Measurements from ENCODE around the gene RBM4B. TPM values are rescaled to one million over a fixed set of nuclear protein-coding genes. Genes with fewer than 3 reads are reported as not detected.
A peak's percentile ranks its signal among the peaks of the same experiment; 100 is the strongest.

RBM4B gene
- total RNA-seq, 3 donors from 2014 or later = 16.7 to 22.7 (median 16.7) TPM

DNA sequence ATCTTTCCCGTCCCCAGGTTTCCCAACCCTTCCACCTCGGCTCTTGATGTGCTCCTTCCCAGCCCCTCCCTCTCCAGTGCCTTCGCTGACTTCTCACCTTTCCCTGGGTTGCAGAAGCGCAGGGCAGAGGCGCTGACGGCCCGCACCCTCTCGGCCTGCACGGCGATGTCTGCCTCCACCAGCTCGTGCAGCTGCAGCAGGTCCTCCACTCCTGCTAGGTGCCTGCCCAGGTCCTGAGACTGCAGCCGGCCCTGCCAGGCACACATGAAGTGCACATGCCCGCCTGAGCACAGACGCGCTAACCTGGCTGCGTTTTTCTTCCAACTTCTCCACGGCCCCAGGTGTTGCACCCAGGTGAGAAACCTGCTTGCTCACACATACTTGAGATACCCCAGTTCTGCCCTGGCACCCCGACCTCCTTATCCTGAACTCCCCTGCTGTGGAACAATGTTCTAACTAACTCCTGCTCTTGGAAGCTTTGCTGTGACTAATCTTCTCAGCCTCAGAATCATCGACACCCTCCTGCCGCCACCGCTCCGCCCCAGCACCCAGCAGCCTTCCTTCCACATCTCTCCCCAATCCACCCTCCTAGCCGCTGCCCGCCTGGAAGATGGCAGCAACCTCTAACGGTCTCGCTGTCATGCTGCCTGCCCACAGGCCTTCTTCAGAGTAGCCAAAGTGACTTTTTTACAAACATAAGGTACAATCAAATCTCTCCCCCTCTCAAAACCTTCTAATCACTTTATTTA, 28.1 kb upstream of the RBM4B start:
- H3K9me3 ChIP-seq = no peaks in the 10 kb centered on the region
- H3K4me1 ChIP-seq (ENCODE audit: low read depth) = no peaks in the 10 kb centered on the region
- no peak overlapping the region for H3K4me3 ChIP-seq
- intact Hi-C loops (cut with DNase I, micrococcal nuclease) = no loop called here
- no peak for ATAC-seq
- TF ChIP-seq, protein P1, sequence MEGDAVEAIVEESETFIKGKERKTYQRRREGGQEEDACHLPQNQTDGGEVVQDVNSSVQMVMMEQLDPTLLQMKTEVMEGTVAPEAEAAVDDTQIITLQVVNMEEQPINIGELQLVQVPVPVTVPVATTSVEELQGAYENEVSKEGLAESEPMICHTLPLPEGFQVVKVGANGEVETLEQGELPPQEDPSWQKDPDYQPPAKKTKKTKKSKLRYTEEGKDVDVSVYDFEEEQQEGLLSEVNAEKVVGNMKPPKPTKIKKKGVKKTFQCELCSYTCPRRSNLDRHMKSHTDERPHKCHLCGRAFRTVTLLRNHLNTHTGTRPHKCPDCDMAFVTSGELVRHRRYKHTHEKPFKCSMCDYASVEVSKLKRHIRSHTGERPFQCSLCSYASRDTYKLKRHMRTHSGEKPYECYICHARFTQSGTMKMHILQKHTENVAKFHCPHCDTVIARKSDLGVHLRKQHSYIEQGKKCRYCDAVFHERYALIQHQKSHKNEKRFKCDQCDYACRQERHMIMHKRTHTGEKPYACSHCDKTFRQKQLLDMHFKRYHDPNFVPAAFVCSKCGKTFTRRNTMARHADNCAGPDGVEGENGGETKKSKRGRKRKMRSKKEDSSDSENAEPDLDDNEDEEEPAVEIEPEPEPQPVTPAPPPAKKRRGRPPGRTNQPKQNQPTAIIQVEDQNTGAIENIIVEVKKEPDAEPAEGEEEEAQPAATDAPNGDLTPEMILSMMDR (IDR thresholded peaks at IDR 0.05) = no peak
- DNase-seq = no peak
- H3K36me3 ChIP-seq (ENCODE audit: low read depth) = no peaks in the 10 kb centered on the region

DNA sequence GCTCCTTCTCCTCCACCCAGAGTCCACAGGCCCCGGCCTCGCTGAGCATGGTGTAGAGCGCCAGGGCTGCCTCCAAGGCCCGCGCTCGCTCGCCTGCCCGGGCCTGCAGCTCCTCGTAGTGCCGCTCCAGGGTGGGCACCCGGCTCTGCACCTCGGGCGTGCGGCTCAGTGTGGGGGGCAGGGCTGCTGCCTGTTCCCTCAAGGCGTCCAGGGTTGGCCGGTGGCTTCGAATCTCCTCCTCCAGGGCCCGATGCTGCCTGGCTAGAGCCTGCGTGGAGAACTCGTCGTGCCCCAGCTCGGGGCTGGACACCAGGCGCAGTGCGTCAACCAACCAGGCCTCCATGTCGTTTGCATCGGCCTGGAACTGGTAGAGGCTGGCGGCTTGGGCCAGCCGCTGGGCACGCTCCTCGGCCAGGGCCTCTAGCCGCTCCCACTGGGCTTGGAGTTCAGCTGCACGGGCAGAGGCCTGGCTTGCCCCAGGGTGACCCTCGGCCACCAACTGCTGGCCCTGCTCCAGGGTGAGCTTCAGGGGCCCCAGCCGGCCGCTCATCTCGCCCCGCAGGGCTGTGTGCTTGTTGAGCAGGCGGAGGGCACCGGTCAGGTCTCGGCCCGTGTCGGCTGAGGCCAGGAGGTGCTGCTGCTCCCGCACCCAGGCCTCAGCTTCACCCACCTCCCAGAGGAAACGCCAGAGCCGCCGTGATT, 27.1 kb upstream of the RBM4B start:
- ATAC-seq (peak; percentile 23), DNase-seq (no peak)
- intact Hi-C loops (cut with DNase I, micrococcal nuclease) = no loop called here
- H3K4me1 ChIP-seq (ENCODE audit: low read depth) = no peaks in the 10 kb centered on the region
- TF ChIP-seq, protein P1 (IDR thresholded peaks at IDR 0.05) = no peak
- H3K9me3 ChIP-seq = no peaks in the 10 kb centered on the region
- no peaks in the 10 kb centered on the region for H3K36me3 ChIP-seq (ENCODE audit: low read depth)
- H3K4me3 ChIP-seq = no peak overlapping the region

DNA sequence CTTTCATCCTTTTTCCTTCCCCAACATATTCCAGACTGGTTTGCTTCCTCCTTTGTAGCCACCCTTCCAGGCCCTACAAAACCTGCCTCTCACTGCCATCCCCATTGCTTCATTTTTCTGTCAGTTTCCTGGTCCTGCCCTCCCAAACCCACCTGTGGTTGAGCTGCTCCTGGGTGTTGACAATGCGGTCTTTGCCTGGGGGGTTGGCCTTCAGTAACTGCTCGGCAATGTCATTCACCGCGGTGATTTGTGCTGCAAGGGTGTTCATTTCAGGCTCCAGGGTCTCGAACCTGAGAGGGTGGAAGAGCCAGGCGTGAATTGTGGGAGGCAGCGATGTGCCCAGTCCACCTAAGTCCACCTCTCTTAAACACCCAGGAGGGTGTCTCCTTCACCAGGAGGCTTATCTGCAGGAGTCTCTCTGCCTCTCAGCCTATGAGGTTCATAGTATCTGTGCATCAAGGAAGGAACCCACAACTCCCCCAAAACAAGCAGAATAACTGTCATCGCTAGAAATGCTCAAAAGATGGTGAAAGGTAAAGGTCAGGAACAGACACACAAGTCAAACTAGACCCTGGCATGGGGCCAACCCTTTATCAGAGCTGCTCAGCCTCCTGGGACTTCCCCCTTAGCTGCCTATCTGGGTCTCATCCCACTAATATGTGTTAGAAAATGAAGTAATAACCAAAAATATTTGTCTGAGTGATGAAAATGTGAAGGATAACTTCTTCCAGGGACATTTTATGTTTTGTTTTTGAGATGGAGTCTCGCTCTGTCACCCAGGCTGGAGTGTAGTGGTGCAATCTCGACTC, 23.9 kb upstream of the RBM4B start:
- TF ChIP-seq, protein P1 (IDR thresholded peaks at IDR 0.05) = no peak
- H3K4me1 ChIP-seq (ENCODE audit: low read depth) = no peaks in the 10 kb centered on the region
- no peak overlapping the region for H3K4me3 ChIP-seq
- H3K9me3 ChIP-seq = no peaks in the 10 kb centered on the region
- intact Hi-C loops (cut with DNase I, micrococcal nuclease) = no loop called here
- DNase-seq (peak in 1 of 3 donors; percentile 54), ATAC-seq (no peak)
- H3K36me3 ChIP-seq (ENCODE audit: low read depth) = no peaks in the 10 kb centered on the region

DNA sequence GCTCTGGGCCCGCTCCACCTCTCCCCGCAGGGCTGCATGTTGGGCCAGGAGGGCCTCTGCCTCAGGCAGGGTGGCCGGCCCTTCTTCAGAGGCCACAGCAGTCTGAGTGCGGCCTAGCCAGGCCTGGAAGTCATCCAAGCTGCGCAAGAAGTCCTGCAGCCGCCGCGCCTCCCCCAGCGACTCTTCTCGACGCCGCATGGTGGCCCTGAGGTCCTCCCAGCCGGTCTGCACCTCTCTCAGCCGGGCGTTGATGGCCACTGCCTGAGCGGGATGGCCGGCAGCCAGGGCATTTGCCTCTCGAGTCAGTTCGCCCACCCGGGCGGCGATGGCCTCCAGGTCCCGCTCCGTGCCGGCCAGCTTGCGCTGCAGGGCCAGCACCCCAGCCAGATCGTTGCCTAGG, 23.1 kb upstream of the RBM4B start:
- no peak for ATAC-seq
- no peak overlapping the region for H3K4me3 ChIP-seq
- no peaks in the 10 kb centered on the region for H3K36me3 ChIP-seq (ENCODE audit: low read depth)
- intact Hi-C loops (cut with DNase I, micrococcal nuclease) = no loop called here
- DNase-seq = no peak
- no peaks in the 10 kb centered on the region for H3K4me1 ChIP-seq (ENCODE audit: low read depth)
- H3K9me3 ChIP-seq = no peaks in the 10 kb centered on the region
- TF ChIP-seq, protein P1 (IDR thresholded peaks at IDR 0.05) = no peak

DNA sequence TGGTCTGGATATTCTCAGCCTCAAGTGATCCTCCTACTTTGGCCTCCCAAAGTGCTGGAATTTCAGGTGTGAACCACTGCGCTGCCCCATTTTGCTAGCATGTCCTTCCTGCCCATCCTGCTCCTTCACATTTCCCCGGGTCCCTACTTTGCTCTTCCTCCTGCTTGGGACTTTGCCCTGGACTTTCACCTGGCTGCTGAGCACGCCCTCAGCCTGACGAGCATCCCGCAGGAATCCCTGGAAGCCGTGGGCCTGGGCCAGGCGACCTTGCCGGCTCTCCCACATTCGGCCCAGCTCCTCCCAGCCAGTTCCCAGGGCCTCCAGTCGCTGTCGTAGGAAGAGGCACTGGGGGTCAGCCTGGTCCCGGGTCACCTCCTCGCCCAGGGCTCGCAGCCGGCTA, 22.6 kb upstream of the RBM4B start:
- intact Hi-C loops (cut with DNase I, micrococcal nuclease) = no loop called here
- no peaks in the 10 kb centered on the region for H3K4me1 ChIP-seq (ENCODE audit: low read depth)
- H3K9me3 ChIP-seq = no peaks in the 10 kb centered on the region
- peak; percentile 23 for ATAC-seq
- TF ChIP-seq, protein P1 (IDR thresholded peaks at IDR 0.05) = no peak
- H3K36me3 ChIP-seq (ENCODE audit: low read depth) = no peaks in the 10 kb centered on the region
- H3K4me3 ChIP-seq = no peak overlapping the region
- no peak for DNase-seq
